ENCODE data around the gene NR3C2.
"Not testable (repeated sequence)": the region's sequence is repeated elsewhere in the genome, so short reads cannot be mapped to it uniquely, and the experiment has no call there.

Gene NR3C2

GRCh38 chr4:148210661-148211060, 231.6 kb downstream of the NR3C2 start:
- DNase-seq, result no peak

- no peak for DNase-seq
Measured at GRCh38 chr4:148207068-148207467, 235.1 kb downstream of the NR3C2 start.

DNA sequence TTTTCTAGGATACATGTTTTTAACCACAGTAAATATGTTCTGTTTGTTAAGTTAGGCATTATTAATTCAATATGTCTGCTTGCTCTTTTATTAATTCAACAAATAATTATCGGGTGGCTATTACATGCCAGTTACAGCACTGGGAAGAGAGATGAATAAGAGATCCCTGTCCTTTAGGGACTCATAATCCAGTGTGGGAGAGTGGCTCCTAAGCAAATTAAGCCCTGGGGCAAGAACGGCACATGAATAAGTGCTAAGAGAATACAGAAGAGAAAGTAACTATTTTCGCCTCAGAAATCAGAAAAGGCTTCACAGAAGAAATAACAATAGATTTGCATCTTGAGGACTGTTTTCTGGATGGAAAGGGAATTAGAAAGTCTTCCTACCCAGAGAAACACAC, 236.7 kb downstream of the NR3C2 start:
- no peak for DNase-seq

- DNase-seq, result no peak
Measured at GRCh38 chr4:148204892-148205291, 237.3 kb downstream of the NR3C2 start.

- no peak for DNase-seq
Measured at GRCh38 chr4:148204171-148204570, 238.0 kb downstream of the NR3C2 start.

DNA sequence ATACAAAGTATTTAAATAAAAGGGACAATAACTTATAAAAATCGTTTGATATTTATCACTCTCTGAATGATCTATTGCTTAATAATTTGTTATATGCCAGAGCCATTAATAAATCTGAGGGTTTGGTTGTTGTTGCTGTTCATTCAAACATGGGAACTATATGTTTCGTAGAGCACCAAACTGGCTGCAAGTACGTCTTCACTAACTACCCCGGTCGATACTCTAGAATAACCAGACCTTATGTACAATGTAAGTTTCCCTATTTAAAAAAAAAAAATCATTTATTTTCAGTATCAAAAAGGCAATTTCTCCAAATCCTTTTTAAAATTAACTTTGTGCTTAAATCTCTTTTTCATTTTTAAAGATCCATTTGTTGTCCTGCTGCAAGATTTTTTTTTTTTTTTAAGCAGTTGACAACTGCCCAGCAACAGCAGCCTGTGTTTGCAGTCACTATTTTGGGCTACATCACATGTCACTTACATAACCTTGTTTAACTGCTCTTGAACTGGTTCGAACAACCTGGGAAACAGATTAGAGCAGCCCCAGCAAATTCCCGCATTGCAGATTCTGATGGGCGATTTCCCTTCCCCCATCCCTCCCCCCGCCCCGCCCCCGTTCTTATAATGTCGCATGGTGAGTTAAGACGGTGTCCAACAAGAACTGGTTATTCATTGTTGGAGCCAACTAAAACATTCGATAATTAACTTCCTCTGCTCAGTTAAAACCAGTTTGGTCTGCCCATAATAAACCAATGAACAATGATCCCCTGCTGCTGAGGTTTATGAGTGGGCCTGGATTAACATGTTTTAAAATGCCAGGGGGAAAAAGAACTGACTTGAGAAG, 238.9 kb downstream of the NR3C2 start:
- no peak for DNase-seq

- no peak for DNase-seq
Measured at GRCh38 chr4:148200960-148201359, 241.3 kb downstream of the NR3C2 start.

- peak; percentile 88 for DNase-seq
Measured at GRCh38 chr4:148196164-148196563, 246.1 kb downstream of the NR3C2 start.

DNA sequence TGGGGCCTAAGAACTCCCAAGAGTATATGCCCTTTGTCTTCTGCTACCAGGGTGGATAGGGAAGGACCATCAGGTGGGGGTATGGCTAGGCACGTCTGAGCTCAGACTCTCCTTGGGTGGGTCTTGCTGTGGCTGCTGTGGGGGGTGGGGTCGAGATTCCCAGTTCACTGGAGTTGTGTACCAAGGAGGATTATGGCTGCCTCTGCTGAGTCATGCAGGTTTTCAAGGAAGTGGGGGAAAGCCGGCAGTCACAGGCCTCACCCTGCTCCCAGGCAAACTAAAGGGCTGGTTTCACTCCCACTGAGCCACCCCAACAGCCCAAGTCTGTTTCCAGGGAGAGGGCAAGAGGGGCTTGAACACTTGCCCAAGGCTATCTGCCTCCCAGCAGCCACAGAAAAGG, 249.7 kb downstream of the NR3C2 start:
- DNase-seq, result no peak

DNA sequence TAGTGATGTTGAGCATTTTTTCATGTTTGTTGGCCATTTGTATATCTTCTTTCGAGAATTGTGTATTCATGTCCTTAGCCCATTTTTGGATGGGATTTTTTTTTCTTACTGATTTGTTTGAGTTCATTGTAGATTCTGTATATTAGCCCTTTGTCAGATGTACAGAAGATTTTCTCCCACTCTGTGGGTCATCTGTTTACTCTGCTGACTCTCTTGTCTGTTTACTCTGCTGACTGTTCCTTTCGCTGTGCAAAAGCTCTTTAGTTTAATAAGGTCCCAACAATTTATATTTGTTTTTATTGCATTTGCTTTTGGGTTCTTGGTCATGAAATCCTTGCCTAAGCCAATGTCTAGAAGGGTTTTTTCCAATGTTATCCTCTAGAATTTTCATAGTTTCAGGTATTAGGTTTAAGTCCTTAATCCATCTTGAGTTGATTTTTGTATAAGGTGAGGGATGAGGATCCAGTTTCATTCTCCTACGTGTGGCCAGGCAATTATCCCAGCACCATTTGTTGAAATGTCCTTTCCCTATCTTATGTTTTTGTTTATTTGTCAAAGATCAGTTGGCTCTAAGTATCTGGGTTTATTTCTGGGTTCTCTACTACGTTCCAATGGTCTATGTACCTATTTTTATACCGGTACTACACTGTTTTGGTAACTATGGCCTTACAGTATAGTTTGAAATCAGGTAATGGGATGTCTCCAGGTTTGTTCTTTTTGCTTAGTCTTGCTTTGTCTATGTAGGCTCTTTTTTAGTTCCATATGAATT, 254.6 kb downstream of the NR3C2 start:
- DNase-seq, result not testable (repeated sequence)

DNA sequence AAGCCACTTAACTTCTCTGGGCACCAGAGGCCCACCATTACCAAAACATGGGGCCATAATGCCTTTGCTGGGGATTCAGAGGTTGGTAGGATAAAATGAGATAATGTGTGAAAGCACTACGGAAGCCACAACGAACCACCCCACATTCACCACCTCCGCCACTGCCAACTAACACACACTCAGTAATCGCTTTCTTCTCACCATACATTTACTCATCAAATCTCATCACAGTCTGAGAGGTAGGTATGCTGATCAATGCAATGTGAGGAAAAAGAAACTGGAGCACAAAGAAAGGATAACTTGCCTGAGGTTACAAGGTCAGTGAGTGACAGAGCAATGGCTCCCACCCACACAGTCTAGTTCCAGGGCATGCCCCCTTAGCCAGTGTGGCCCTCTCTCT, 257.3 kb downstream of the NR3C2 start:
- no peak for DNase-seq

- DNase-seq, result no peak
Measured at GRCh38 chr4:148182230-148182911, 259.8 kb downstream of the NR3C2 start.

DNA sequence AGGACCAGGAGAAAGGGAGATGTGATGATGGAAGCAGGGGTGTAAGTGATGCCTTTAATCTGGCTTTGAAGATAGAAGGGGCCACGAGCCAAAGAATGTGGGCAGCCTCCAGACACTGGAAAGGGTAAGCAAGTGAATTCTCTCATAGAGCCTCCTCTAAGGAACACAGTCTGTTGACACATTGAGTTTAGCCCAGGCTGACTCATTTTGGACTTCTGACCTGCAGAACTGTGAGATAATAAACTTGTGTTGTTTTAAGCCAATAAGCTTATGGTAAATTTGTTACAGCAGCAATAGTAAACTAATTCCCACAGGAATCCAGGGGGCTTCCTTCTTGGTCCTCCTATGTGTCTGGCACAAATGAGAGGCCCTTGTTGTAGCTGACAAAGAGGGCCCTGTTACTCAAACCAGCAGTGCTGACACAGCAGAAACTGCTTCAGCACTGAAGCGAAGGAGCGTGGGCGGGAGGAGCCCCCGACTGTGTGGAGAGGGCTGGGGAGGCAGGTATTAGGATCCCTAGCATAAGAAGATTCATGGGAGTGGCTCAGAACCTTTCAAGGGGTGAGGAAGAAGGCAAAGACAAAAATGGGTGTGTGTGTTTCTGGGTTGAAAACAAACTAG, 268.7 kb downstream of the NR3C2 start:
- no peak for DNase-seq

GRCh38 chr4:148171596-148171995, 270.6 kb downstream of the NR3C2 start:
- DNase-seq, result no peak

GRCh38 chr4:148170408-148171365, 271.5 kb downstream of the NR3C2 start:
- no peak for DNase-seq

DNA sequence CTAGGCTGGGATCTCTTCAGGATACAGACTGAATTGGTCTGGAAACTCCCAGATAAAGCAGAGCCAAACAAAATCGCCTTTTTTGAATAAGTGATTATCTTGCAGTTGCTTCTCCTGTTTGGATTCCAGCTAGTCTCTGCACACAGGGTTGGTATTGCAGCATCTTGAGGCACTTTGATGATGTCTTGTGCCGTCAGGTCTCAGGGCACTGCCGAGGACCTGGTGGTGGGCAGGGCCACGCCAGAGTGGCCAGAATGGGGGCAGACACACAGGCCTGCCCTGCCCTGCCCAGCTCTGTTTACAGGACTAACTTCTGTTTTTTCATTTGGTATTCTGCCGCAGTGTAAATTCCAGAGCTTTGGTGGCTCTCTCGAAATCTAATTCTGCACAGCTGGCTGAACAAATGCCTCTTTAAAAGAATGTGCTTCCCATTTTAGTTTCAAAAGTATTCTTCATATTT, 276.1 kb downstream of the NR3C2 start:
- no peak for DNase-seq

GRCh38 chr4:148164557-148164956, 277.7 kb downstream of the NR3C2 start:
- no peak for DNase-seq

DNA sequence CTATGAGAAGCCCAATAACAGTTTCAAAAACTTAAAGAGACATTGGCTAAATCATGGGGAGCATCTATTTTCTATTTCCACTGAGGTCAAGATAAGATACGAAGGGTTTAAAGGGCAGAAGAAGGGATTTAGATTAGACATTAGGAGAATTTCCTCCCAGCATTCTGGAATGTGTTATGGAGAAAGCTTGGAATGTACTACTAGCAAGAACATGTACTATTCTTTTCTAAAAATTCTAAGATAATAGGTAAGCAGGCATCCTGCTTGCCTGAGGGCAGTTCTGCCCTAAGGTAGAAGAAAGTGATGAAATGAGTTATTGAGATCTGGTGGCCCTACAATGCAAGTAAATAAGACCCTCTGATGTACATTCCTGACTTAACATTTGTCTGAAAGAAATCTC, 279.2 kb downstream of the NR3C2 start:
- no peak for DNase-seq

DNA sequence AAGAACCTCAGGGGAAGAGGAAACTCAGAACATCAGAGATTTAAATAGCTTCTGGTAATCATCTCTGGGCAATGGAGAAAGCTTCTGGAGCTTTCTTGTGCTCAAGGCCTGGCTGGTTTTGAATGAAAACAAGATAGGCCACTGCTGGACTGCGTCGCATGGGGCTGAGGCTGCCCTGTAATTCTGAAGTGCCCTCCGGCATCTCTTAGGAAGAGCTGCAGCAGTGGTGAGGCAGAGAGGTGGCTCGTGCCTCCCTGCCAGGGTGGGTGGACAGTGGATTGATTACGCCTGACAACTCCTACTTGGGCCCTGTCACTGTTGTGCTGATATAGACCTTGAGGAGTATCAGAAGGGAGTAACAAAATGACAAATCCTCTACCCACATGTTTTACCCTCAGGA, 279.7 kb downstream of the NR3C2 start:
- DNase-seq, result no peak

DNA sequence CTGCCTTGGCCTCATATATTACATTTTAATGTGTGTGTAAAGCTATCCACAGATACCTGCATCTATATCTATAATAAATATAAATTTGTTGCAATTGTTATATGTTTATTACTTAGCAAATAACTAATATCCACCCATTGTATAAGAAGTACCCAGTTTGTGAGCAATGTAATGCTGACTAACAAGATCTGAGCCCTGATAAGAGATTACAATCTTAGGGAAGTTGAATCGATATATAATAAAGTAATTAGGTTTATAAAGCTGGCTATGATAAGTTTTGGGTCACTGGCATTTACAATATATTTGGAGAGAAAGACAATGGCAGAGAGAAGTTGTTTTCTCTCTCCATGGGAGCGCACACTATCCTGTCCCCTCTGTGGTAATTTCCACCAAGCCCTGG, 280.6 kb downstream of the NR3C2 start:
- DNase-seq, result no peak

DNA sequence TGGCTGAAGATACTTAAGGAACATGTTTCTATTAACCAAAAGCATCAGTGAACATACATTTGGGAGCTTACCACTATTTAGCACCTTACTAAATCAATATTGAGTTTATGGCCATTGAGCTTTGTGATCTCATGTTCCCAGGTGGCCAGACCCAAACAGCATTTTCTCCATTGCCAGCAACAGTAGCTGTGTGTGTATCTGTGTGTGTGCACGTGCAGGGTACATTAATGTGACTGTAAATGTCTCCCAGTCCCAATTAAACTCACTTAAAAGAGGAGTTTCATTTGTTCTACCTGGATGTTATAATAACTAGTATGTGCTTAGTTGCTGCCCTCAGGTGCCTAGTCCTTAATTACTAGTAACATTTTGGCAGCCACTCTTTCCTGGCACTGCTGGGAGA, 282.4 kb downstream of the NR3C2 start:
- no peak for DNase-seq

- DNase-seq, result no peak
Measured at GRCh38 chr4:148154769-148155168, 287.4 kb downstream of the NR3C2 start.
